ENCODE measurements around the gene PPFIBP2. TPM values are rescaled to one million over a fixed set of nuclear protein-coding genes. Genes with fewer than 3 reads are reported as not detected.

PPFIBP2 gene
- total RNA-seq, 1 donor from 2014 or later, result 1.8 TPM

DNA sequence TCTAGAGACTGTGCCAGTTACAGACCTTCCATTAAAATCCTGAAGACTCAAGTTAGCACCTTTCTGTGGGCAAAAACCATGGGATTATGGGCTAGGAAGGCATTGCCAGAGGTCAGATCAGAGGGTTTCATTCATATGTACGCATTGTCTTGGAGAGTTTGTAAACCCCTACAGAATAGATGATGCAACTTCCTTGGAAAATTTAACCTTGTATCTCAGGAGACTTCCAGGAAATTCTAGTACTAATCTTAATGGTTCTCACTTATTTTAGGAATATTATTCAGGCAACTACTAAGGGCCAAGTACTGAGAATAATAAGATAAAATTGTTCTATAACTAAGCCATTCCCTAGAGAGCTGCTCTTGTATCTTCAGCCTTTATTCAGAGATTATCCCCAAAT lies 21.5 kb upstream of the PPFIBP2 start:
- Histone ChIP-seq H3K36me3 (ENCODE audit: insufficient read depth, low read length) (no peaks in the 10 kb centered on the region), H2AFZ (ENCODE audit: low read depth, low read length) (no peak overlapping the region), H3K9ac (ENCODE audit: low read length) (no peak overlapping the region), H3K27me3 (ENCODE audit: insufficient read depth, low read length) (no peaks in the 10 kb centered on the region), H4K20me1 (ENCODE audit: insufficient read depth, low read length) (no peaks in the 10 kb centered on the region), H3K27ac (ENCODE audit: low read depth, low read length) (no peak overlapping the region), H3K4me1 (ENCODE audit: insufficient read depth, low read length) (no peaks in the 10 kb centered on the region), H3K4me2 (ENCODE audit: low read length) (no peak overlapping the region), H3K79me2 (ENCODE audit: insufficient read depth, low read length) (no peaks in the 10 kb centered on the region), H3K4me3 (ENCODE audit: insufficient read depth, low read depth, low read length) (no peak overlapping the region), H3K9me3 (ENCODE audit: insufficient read depth, low read depth, low read length) (no peaks in the 10 kb centered on the region)
- DNase-seq (ENCODE audit: low read depth), result no peak
- Mint-ChIP-seq H3K9me3 (ENCODE audit: unreplicated experiment) (no peaks in the 10 kb centered on the region), H3K4me3 (ENCODE audit: unreplicated experiment) (no peak overlapping the region), H3K27ac (ENCODE audit: unreplicated experiment) (no peak overlapping the region), H3K27me3 (ENCODE audit: low read depth, unreplicated experiment) (peaks cover 4% of the 10 kb centered on the region), H3K36me3 (ENCODE audit: low read depth, unreplicated experiment) (no peaks in the 10 kb centered on the region), H3K4me1 (ENCODE audit: low read depth, unreplicated experiment) (no peaks in the 10 kb centered on the region)
- TF ChIP-seq, protein P1, sequence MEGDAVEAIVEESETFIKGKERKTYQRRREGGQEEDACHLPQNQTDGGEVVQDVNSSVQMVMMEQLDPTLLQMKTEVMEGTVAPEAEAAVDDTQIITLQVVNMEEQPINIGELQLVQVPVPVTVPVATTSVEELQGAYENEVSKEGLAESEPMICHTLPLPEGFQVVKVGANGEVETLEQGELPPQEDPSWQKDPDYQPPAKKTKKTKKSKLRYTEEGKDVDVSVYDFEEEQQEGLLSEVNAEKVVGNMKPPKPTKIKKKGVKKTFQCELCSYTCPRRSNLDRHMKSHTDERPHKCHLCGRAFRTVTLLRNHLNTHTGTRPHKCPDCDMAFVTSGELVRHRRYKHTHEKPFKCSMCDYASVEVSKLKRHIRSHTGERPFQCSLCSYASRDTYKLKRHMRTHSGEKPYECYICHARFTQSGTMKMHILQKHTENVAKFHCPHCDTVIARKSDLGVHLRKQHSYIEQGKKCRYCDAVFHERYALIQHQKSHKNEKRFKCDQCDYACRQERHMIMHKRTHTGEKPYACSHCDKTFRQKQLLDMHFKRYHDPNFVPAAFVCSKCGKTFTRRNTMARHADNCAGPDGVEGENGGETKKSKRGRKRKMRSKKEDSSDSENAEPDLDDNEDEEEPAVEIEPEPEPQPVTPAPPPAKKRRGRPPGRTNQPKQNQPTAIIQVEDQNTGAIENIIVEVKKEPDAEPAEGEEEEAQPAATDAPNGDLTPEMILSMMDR (IDR thresholded peaks at IDR 0.05; ENCODE audit: insufficient read depth, low read depth, low read length), result no peak
- no peak for TF ChIP-seq EZH2 (IDR thresholded peaks at IDR 0.05; ENCODE audit: insufficient read depth, low read length)
- FAIRE-seq, result no peak

DNA sequence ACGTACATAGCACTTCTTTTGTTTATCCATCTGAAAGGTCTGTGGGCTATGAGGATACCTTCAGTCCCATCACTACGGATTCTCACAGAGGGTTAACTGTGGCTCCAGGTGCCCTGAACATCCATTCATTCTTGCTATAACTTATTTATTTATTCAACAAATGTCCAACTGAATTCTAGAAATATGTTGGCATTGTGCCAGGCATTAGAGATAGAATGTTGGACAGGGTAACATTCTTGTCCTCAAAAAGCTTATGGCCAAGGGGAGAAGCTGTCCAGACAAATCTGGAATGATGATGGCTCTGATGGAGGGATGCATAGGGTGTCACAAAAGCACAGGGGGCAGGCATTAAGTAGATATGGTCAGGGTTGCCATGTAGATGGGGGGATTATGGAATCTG lies 20.1 kb upstream of the PPFIBP2 start:
- H3K27me3 ChIP-seq (ENCODE audit: insufficient read depth, low read length), result no peaks in the 10 kb centered on the region
- no peak for DNase-seq (ENCODE audit: low read depth)
- Mint-ChIP-seq H3K4me3 (ENCODE audit: unreplicated experiment) (no peak overlapping the region), H3K9me3 (ENCODE audit: unreplicated experiment) (no peaks in the 10 kb centered on the region), H3K36me3 (ENCODE audit: low read depth, unreplicated experiment) (no peaks in the 10 kb centered on the region), H3K27ac (ENCODE audit: unreplicated experiment) (no peak overlapping the region), H3K27me3 (ENCODE audit: low read depth, unreplicated experiment) (peaks cover 4% of the 10 kb centered on the region), H3K4me1 (ENCODE audit: low read depth, unreplicated experiment) (no peaks in the 10 kb centered on the region)
- H3K4me2 ChIP-seq (ENCODE audit: low read length), result no peak overlapping the region
- H2AFZ ChIP-seq (ENCODE audit: low read depth, low read length), result no peak overlapping the region
- H3K36me3 ChIP-seq (ENCODE audit: insufficient read depth, low read length), result no peaks in the 10 kb centered on the region
- H4K20me1 ChIP-seq (ENCODE audit: insufficient read depth, low read length), result no peaks in the 10 kb centered on the region
- no peaks in the 10 kb centered on the region for H3K4me1 ChIP-seq (ENCODE audit: insufficient read depth, low read length)
- no peak overlapping the region for H3K27ac ChIP-seq (ENCODE audit: low read depth, low read length)
- TF ChIP-seq EZH2 (IDR thresholded peaks at IDR 0.05; ENCODE audit: insufficient read depth, low read length), result no peak
- TF ChIP-seq, protein P1 (IDR thresholded peaks at IDR 0.05; ENCODE audit: insufficient read depth, low read depth, low read length), result no peak
- no peak for FAIRE-seq
- H3K4me3 ChIP-seq (ENCODE audit: insufficient read depth, low read depth, low read length), result no peak overlapping the region
- H3K79me2 ChIP-seq (ENCODE audit: insufficient read depth, low read length), result no peaks in the 10 kb centered on the region
- H3K9ac ChIP-seq (ENCODE audit: low read length), result no peak overlapping the region
- H3K9me3 ChIP-seq (ENCODE audit: insufficient read depth, low read depth, low read length), result no peaks in the 10 kb centered on the region

DNA sequence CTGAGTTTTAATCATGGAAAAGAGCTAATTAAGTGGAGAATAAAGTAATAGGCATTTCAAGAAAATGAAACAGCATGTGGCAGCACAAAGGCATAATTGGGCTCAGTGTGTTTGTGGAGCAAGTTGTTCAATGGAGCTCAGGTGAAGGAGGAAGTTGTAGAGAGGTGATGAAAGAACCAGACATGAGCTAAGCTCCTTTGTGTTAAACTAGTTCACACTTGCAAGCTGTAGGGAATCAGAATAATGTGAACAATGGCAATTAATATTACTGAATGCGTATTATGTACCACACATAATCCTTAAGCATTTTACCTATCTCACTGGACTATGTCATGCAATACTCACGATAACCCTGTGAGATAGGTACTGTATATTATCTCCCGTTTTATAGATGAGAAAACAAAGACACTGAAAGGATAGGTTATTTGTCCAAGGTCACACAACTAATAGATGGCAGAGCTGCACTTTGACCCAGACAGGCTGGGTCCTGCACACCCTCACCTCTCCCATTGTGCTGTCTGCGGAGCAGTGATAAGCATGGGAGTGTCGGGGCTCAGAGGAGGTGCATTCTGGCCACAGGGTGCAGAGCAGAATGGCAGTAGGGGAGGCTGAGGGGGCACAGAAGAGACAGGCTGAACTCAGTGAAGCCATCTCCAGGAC lies 19.6 kb upstream of the PPFIBP2 start:
- no peaks in the 10 kb centered on the region for H3K4me1 Mint-ChIP-seq (ENCODE audit: low read depth, unreplicated experiment)
- no peak overlapping the region for H3K27ac Mint-ChIP-seq (ENCODE audit: unreplicated experiment)
- no peaks in the 10 kb centered on the region for H3K36me3 Mint-ChIP-seq (ENCODE audit: low read depth, unreplicated experiment)
- H3K9ac ChIP-seq (ENCODE audit: low read length), result no peak overlapping the region
- no peak overlapping the region for H3K4me3 Mint-ChIP-seq (ENCODE audit: unreplicated experiment)
- no peaks in the 10 kb centered on the region for H3K9me3 Mint-ChIP-seq (ENCODE audit: unreplicated experiment)
- H3K79me2 ChIP-seq (ENCODE audit: insufficient read depth, low read length), result no peaks in the 10 kb centered on the region
- no peaks in the 10 kb centered on the region for H3K27me3 ChIP-seq (ENCODE audit: insufficient read depth, low read length)
- no peak overlapping the region for H2AFZ ChIP-seq (ENCODE audit: low read depth, low read length)
- H3K27ac ChIP-seq (ENCODE audit: low read depth, low read length), result no peak overlapping the region
- peaks cover 4% of the 10 kb centered on the region for H3K27me3 Mint-ChIP-seq (ENCODE audit: low read depth, unreplicated experiment)
- H4K20me1 ChIP-seq (ENCODE audit: insufficient read depth, low read length), result no peaks in the 10 kb centered on the region
- no peaks in the 10 kb centered on the region for H3K9me3 ChIP-seq (ENCODE audit: insufficient read depth, low read depth, low read length)
- H3K4me3 ChIP-seq (ENCODE audit: insufficient read depth, low read depth, low read length), result no peak overlapping the region
- no peak overlapping the region for H3K4me2 ChIP-seq (ENCODE audit: low read length)
- no peaks in the 10 kb centered on the region for H3K4me1 ChIP-seq (ENCODE audit: insufficient read depth, low read length)
- DNase-seq (ENCODE audit: low read depth) (no peak), FAIRE-seq (no peak)
- TF ChIP-seq, protein P1 (IDR thresholded peaks at IDR 0.05; ENCODE audit: insufficient read depth, low read depth, low read length), result no peak
- no peak for TF ChIP-seq EZH2 (IDR thresholded peaks at IDR 0.05; ENCODE audit: insufficient read depth, low read length)
- no peaks in the 10 kb centered on the region for H3K36me3 ChIP-seq (ENCODE audit: insufficient read depth, low read length)
